ENCODE measurements around the gene BNIP3.

The BNIP3 gene

GRCh38 chr10:131949041-131949862 is 32.5 kb downstream of the BNIP3 start:
- no peak for DNase-seq (ENCODE audit: low read depth)

GRCh38 chr10:131948501-131948900 is 33.2 kb downstream of the BNIP3 start:
- no peak for DNase-seq (ENCODE audit: low read depth)

DNA sequence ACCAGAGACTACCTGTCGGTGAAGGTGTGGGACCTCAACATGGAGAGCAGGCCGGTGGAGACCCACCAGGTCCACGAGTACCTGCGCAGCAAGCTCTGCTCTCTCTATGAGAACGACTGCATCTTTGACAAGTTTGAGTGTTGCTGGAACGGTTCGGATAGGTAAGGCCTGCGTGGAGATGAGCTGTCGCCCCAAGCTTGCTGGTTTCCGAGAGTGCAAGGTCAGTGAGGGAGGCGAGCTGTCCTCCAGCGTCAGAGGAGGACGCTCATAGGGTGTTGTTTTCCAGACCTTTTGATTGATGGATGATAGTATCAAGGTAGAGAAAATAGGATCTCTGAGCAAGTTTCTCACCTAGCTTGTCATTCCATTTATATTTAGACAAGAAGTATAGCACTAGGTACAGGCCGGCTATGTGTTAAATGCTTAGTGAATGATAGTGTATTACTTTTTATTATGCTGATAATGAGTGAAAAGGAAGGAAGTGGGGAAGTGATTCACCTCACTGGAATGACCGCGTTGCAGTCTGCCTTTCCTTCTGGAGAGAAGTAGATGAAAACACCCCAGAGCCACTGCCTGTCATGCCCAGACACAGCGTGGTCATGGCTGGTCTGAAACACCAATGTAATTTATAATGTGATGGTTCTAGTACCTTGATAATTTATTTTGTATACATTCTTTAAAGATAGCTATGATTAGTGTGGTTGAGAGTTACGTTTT is 33.9 kb downstream of the BNIP3 start:
- peak; percentile 60 for DNase-seq (ENCODE audit: low read depth)

GRCh38 chr10:131946880-131947279 is 34.8 kb downstream of the BNIP3 start:
- no peak for DNase-seq (ENCODE audit: low read depth)

DNA sequence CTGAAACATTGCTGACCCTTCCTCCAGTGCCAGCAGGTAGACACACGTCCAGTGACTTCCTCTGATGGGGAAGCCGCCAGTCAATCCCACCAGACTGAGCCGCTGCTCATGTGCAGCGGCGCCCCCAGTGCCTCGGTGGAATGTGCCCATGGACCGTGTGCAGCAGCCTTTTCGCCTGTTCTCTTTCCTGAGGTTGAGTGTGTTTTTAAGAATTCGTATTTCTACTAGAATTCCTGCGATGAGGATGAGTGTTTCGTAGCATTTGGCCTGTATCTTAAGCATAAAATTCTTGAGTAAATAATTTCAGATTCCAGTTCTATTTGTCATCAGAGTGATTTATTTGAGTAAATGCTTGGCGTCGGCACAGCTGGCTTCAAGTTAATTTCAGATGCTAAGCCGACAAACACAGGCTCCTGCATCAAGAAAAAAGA is 35.4 kb downstream of the BNIP3 start:
- DNase-seq (ENCODE audit: low read depth): peak; percentile 77

DNA sequence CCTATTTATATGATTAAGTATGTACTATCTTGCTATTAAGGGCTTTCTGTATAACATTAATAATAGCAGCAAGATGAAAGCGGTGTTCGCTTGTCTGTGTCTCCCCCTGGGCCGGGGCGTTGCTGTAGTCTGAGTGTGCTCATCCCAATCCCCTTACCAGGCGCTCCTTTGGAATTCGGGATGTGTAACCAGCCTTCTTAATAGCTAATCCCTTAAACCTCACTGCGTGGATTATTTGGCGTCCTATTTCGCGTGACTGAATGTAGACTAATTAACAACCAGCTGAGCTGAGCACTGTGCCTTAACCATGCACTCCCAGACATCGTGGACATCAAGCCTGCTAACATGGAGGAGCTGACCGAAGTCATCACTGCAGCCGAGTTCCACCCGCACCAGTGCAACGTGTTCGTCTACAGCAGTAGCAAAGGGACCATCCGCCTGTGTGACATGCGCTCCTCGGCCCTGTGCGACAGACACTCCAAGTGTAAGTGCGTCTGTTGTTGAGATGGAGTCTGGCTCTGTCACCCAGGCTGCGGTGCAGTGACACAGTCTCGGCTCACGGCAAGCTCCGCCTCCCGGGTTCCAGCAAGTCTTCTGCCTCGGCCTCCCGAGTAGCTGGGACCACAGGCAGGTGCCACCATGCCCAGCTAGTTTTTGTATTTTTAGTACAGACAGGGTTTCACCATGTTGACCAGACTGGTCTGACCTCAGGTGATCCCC is 36.6 kb downstream of the BNIP3 start:
- no peak for DNase-seq (ENCODE audit: low read depth)

- DNase-seq (ENCODE audit: low read depth): no peak
Observed at GRCh38 chr10:131944412-131944811, 37.3 kb downstream of the BNIP3 start.

DNA sequence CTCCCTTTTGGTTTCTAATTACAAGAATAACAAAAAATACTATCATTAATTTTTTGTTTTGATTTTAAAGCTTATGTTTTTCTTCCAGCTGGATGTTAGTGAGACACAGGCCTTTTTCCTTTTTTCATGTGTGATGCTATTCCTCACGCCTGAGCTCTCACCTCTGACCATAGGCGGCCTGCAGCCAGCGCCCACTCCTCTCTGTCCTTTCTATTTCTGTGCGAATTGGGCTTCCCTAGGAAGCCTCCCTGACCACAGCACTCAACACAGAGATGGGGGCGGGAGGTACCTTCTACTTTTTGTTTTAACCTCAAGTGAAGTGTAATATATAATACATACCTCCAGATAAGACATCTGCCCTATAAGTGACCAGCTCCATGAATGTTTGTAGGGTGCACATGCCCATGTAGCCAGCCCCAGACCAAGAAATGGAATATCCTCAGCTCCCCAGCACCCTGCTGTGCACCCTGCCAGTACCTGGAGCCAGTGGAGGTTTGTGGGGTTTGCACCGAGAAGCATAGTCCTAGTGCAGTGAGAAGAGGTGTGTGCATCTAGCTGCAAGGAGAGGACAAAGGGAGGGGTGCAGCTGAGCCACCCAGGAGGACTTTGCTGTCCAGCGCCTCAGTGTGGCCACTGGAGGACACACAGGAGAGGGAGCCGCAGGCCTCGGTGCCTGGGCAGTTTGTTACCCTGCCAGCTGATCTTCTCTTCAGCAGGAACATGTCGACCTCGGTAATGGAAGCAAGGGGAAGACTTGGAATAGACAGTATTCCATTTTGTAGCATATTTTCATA is 38.5 kb downstream of the BNIP3 start:
- no peak for DNase-seq (ENCODE audit: low read depth)

GRCh38 chr10:131942455-131942854 is 39.3 kb downstream of the BNIP3 start:
- no peak for DNase-seq (ENCODE audit: low read depth)

DNA sequence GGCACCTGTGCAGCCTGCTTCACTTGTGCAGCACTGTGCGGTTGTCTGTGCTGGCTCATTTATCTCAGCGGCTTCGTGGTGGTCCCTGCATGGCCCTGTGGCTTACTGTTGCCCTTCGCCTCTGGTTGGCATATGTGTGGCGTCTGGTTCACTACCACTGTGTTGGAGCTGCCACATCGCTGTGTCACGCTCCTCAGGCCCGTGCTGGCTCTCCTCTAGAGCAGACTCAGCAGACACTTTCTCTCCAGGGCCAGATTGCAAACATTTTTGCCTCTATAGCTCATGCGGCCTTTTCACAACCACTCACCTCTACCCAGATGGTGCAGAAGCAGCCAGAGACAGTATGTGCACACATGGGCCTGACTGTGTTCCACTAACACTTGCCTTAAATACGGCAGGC is 43.0 kb downstream of the BNIP3 start:
- DNase-seq (ENCODE audit: low read depth): no peak

DNA sequence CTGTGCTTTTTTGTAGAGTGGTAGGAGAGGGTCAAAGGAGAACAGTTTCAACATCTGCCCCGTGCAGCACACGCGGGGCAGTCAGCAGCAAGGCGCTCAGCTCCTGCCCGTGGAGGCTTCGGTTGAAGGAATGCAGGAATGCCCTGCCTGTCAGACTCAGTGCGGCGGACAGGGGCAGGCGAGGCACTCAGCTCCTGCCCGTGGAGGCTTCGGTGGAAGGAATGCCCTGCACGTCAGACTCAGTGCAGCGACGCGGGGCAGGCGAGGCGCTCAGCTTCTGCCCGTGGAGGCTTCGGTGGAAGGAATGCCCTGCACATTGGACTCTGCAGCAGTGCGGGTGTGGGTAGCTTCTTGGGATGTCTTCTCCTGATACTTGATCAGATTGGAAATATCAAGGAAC is 43.9 kb downstream of the BNIP3 start:
- DNase-seq (ENCODE audit: low read depth): no peak

- DNase-seq (ENCODE audit: low read depth): no peak
Observed at GRCh38 chr10:131936736-131937135, 45.0 kb downstream of the BNIP3 start.

DNA sequence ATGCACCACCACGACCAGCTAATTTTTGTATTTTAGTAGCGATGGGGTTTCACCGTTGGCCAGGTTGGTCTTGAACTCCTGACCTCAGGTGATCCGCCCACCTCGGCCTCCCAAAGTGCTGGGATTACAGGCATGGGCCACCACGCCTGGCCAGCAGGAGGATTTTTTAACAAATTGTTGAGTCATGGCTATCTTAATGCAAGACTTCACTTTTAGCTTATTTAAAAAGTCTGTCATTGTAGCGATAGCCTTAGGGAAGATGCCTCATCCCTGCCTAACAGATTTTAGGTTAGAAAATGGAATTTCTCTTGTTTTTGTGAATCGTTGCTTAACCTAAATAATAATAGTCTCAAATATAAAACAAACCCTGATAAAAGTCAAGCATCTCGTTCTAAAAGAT is 45.4 kb downstream of the BNIP3 start:
- no peak for DNase-seq (ENCODE audit: low read depth)

- no peak for DNase-seq (ENCODE audit: low read depth)
Observed at GRCh38 chr10:131935260-131935659, 46.5 kb downstream of the BNIP3 start.

DNA sequence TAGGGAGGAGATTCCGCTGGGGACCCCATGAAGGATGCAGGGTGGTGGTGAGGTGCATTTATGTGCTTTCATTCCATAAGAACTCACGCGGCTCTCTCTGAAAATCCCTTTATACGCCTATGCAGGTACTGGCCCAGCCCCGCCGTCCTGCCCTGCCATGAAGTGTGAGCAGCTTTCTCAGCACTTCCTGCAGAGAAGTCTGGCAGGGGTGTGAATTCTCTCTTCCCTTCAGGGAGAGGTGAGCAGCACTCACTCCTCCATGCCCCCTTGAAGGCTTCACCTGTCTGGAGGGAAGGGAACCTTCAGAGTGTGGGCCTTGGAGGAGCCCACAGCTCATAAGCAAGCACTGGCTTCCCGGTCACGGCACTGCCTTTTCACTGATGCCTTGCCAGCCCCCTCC is 47.0 kb downstream of the BNIP3 start:
- no peak for DNase-seq (ENCODE audit: low read depth)

GRCh38 chr10:131933696-131934086 is 48.0 kb downstream of the BNIP3 start:
- no peak for DNase-seq (ENCODE audit: low read depth)

- DNase-seq (ENCODE audit: low read depth): no peak
Observed at GRCh38 chr10:131933016-131933695, 48.6 kb downstream of the BNIP3 start.

GRCh38 chr10:131931981-131932380 is 49.7 kb downstream of the BNIP3 start:
- no peak for DNase-seq (ENCODE audit: low read depth)

GRCh38 chr10:131930586-131931330 is 51.0 kb downstream of the BNIP3 start:
- no peak for DNase-seq (ENCODE audit: low read depth)

GRCh38 chr10:131930150-131930549 is 51.6 kb downstream of the BNIP3 start:
- no peak for DNase-seq (ENCODE audit: low read depth)
